ENCODE data around the gene NBEA. TPM values are rescaled to one million over a fixed set of nuclear protein-coding genes. Genes with fewer than 3 reads are reported as not detected.

Gene NBEA
- total RNA-seq, 2 experiments from 2014 or later = 0.18 to 0.20 TPM

GRCh38 chr13:35595181-35595580, 653.1 kb downstream of the NBEA start:
- no peak overlapping the region for H3K4me3 Mint-ChIP-seq
- H3K4me1 Mint-ChIP-seq = no peaks in the 10 kb centered on the region
- no peaks in the 10 kb centered on the region for H3K27me3 Mint-ChIP-seq
- ChIA-PET CTCF (no interaction called here), POLR2A (no interaction called here)
- DNase-seq = no peak
- H3K36me3 Mint-ChIP-seq (ENCODE audit: low read depth) = no peaks in the 10 kb centered on the region
- H3K9me3 Mint-ChIP-seq = peaks cover 2% of the 10 kb centered on the region
- no peak overlapping the region for H3K27ac Mint-ChIP-seq

GRCh38 chr13:35596321-35597030, 654.4 kb downstream of the NBEA start:
- CTCF ChIA-PET = no interaction called here
- Mint-ChIP-seq H3K27me3 (no peaks in the 10 kb centered on the region), H3K9me3 (peaks cover 2% of the 10 kb centered on the region), H3K27ac (no peak overlapping the region), H3K4me3 (no peak overlapping the region), H3K4me1 (no peaks in the 10 kb centered on the region), H3K36me3 (ENCODE audit: low read depth) (no peaks in the 10 kb centered on the region)
- no peak for DNase-seq
- POLR2A ChIA-PET = no interaction called here

GRCh38 chr13:35597451-35597850, 655.4 kb downstream of the NBEA start:
- ChIA-PET CTCF (no interaction called here), POLR2A (no interaction called here)
- Mint-ChIP-seq H3K9me3 (peaks cover 2% of the 10 kb centered on the region), H3K27ac (no peak overlapping the region), H3K4me3 (no peak overlapping the region), H3K27me3 (no peaks in the 10 kb centered on the region), H3K36me3 (ENCODE audit: low read depth) (no peaks in the 10 kb centered on the region), H3K4me1 (no peaks in the 10 kb centered on the region)
- no peak for DNase-seq

GRCh38 chr13:35598233-35598632, 656.2 kb downstream of the NBEA start:
- no peaks in the 10 kb centered on the region for H3K27me3 Mint-ChIP-seq
- H3K4me3 Mint-ChIP-seq = no peak overlapping the region
- no peaks in the 10 kb centered on the region for H3K4me1 Mint-ChIP-seq
- ChIA-PET CTCF (no interaction called here), POLR2A (no interaction called here)
- no peaks in the 10 kb centered on the region for H3K36me3 Mint-ChIP-seq (ENCODE audit: low read depth)
- H3K27ac Mint-ChIP-seq = no peak overlapping the region
- DNase-seq = no peak
- H3K9me3 Mint-ChIP-seq = peaks cover 2% of the 10 kb centered on the region

GRCh38 chr13:35598790-35599369, 656.8 kb downstream of the NBEA start:
- ChIA-PET CTCF (no interaction called here), POLR2A (no interaction called here)
- Mint-ChIP-seq H3K36me3 (ENCODE audit: low read depth) (no peaks in the 10 kb centered on the region), H3K4me3 (no peak overlapping the region), H3K4me1 (no peaks in the 10 kb centered on the region), H3K27me3 (no peaks in the 10 kb centered on the region), H3K27ac (no peak overlapping the region), H3K9me3 (peaks cover 2% of the 10 kb centered on the region)
- no peak for DNase-seq

- no peaks in the 10 kb centered on the region for H3K27me3 Mint-ChIP-seq
- H3K4me1 Mint-ChIP-seq = no peaks in the 10 kb centered on the region
- no peak overlapping the region for H3K4me3 Mint-ChIP-seq
- H3K36me3 Mint-ChIP-seq (ENCODE audit: low read depth) = no peaks in the 10 kb centered on the region
- no peak overlapping the region for H3K27ac Mint-ChIP-seq
- no peak for DNase-seq
- ChIA-PET CTCF (no interaction called here), POLR2A (no interaction called here)
- peaks cover 2% of the 10 kb centered on the region for H3K9me3 Mint-ChIP-seq
Measured at GRCh38 chr13:35599384-35599783, 657.3 kb downstream of the NBEA start.

GRCh38 chr13:35600137-35600536, 658.1 kb downstream of the NBEA start:
- Mint-ChIP-seq H3K4me3 (no peak overlapping the region), H3K36me3 (ENCODE audit: low read depth) (no peaks in the 10 kb centered on the region), H3K27ac (no peak overlapping the region), H3K27me3 (no peaks in the 10 kb centered on the region), H3K9me3 (peaks cover 2% of the 10 kb centered on the region), H3K4me1 (no peaks in the 10 kb centered on the region)
- ChIA-PET CTCF (no interaction called here), POLR2A (no interaction called here)
- DNase-seq = no peak

GRCh38 chr13:35603593-35604285, 661.7 kb downstream of the NBEA start:
- H3K9me3 Mint-ChIP-seq = peaks cover under 1% of the 10 kb centered on the region
- H3K27me3 Mint-ChIP-seq = no peaks in the 10 kb centered on the region
- no peaks in the 10 kb centered on the region for H3K4me1 Mint-ChIP-seq
- no peak overlapping the region for H3K27ac Mint-ChIP-seq
- no peak for DNase-seq
- H3K36me3 Mint-ChIP-seq (ENCODE audit: low read depth) = no peaks in the 10 kb centered on the region
- H3K4me3 Mint-ChIP-seq = no peak overlapping the region
- ChIA-PET CTCF (no interaction called here), POLR2A (no interaction called here)

- ChIA-PET POLR2A (no interaction called here), CTCF (no interaction called here)
- no peak overlapping the region for H3K4me3 Mint-ChIP-seq
- no peaks in the 10 kb centered on the region for H3K4me1 Mint-ChIP-seq
- H3K9me3 Mint-ChIP-seq = no peaks in the 10 kb centered on the region
- no peak overlapping the region for H3K27ac Mint-ChIP-seq
- no peaks in the 10 kb centered on the region for H3K27me3 Mint-ChIP-seq
- DNase-seq = no peak
- H3K36me3 Mint-ChIP-seq (ENCODE audit: low read depth) = no peaks in the 10 kb centered on the region
Measured at GRCh38 chr13:35614666-35615065, 672.6 kb downstream of the NBEA start.

GRCh38 chr13:35617420-35617819, 675.4 kb downstream of the NBEA start:
- peaks cover 3% of the 10 kb centered on the region for H3K9me3 Mint-ChIP-seq
- POLR2A ChIA-PET = no interaction called here

GRCh38 chr13:35618565-35619083, 676.6 kb downstream of the NBEA start:
- POLR2A ChIA-PET = no interaction called here
- peaks cover 3% of the 10 kb centered on the region for H3K9me3 Mint-ChIP-seq

More at GRCh38 chr13:35617420-35617819, 675.4 kb downstream of the NBEA start:
- no peaks in the 10 kb centered on the region for H3K4me1 Mint-ChIP-seq
- no peaks in the 10 kb centered on the region for H3K36me3 Mint-ChIP-seq (ENCODE audit: low read depth)
- H3K27ac Mint-ChIP-seq = no peak overlapping the region
- no peak overlapping the region for H3K4me3 Mint-ChIP-seq
- H3K27me3 Mint-ChIP-seq = no peaks in the 10 kb centered on the region
- CTCF ChIA-PET = no interaction called here
- no peak for DNase-seq

GRCh38 chr13:35621989-35622388, 679.9 kb downstream of the NBEA start:
- Mint-ChIP-seq H3K4me1 (no peaks in the 10 kb centered on the region), H3K9me3 (peaks cover 3% of the 10 kb centered on the region), H3K4me3 (no peak overlapping the region), H3K36me3 (ENCODE audit: low read depth) (no peaks in the 10 kb centered on the region), H3K27ac (no peak overlapping the region), H3K27me3 (no peaks in the 10 kb centered on the region)
- DNase-seq = no peak
- POLR2A ChIA-PET = no interaction called here
- CTCF ChIA-PET = interaction anchor here (1.7 kb wide), 1 partner anchor 9 kb away, joined by 5 read pairs; no protein-coding TSS in a partner anchor

More at GRCh38 chr13:35618565-35619083, 676.6 kb downstream of the NBEA start:
- Mint-ChIP-seq H3K27me3 (no peaks in the 10 kb centered on the region), H3K4me1 (no peaks in the 10 kb centered on the region), H3K27ac (no peak overlapping the region), H3K36me3 (ENCODE audit: low read depth) (no peaks in the 10 kb centered on the region), H3K4me3 (no peak overlapping the region)
- CTCF ChIA-PET = no interaction called here
- DNase-seq = no peak

GRCh38 chr13:35629026-35629425, 687.0 kb downstream of the NBEA start:
- Mint-ChIP-seq H3K27ac (no peak overlapping the region), H3K36me3 (ENCODE audit: low read depth) (no peaks in the 10 kb centered on the region), H3K9me3 (no peaks in the 10 kb centered on the region), H3K4me3 (no peak overlapping the region), H3K4me1 (no peaks in the 10 kb centered on the region), H3K27me3 (no peaks in the 10 kb centered on the region)
- CTCF ChIA-PET = no interaction called here
- no peak for DNase-seq
- POLR2A ChIA-PET = no interaction called here
